PC-3 (cell line): ENCODE results near the gene TROAP. TPM values are rescaled to one million over a fixed set of nuclear protein-coding genes. Genes with fewer than 3 reads are reported as not detected.
"Not testable (repeated sequence)": the region's sequence is repeated elsewhere in the genome, so short reads cannot be mapped to it uniquely, and the experiment has no call there.

Experiments used
- ATAC-seq: fragments of 200-7000 bp; cut with Tn5 transposase; 2 replicates; pipeline ENCODE4 v1.9.1; 2020; ENCODE audit warnings: mild to moderate bottlenecking, moderate library complexity
- BruUV-seq: library from RNA; stranded (reverse); fragments of 400-500 nt; replicated peaks from 2 replicates; lab custom pipeline; 2021; lab: Mats Ljungman, UMichigan
- CTCF ChIA-PET: fragments of 300-600 bp; sonication (Branson Sonifier 250); formaldehyde crosslinking; loops from one replicate; lab custom pipeline; 2022; ENCODE audit warnings: antibody characterized with exemption; lab: Charles Lee
- POLR2A ChIA-PET: fragments of 300-600 bp; sonication (Branson Sonifier 250); formaldehyde crosslinking; loops from one replicate; lab custom pipeline; 2022; ENCODE audit warnings: antibody characterized with exemption; ENCODE audit not compliant: unreplicated experiment; lab: Charles Lee
- DNase-seq: peaks from one replicate; pipeline ENCODE4 v3.0.0-alpha.2; 2015
- H2AFZ ChIP-seq: fragments of 300-600 bp; sonication (generic); 2 replicates; pipeline ENCODE4 v1.6.0; 2016; ENCODE audit warnings: antibody characterized with exemption, low read length
- H3F3A ChIP-seq: fragments of 300-600 bp; sonication (generic); one replicate; pipeline ENCODE4 v1.6.0; 2017; ENCODE audit warnings: antibody characterized with exemption, low read length, control low read depth, mild to moderate bottlenecking; ENCODE audit not compliant: unreplicated experiment
- H3K27ac ChIP-seq: fragments of 300-600 bp; sonication (generic); 2 replicates; pipeline ENCODE4 v1.5.1; 2016; ENCODE audit warnings: mild to moderate bottlenecking, low read length
- H3K27me3 ChIP-seq: fragments of 300-600 bp; sonication (generic); 2 replicates; pipeline ENCODE4 v1.6.1; 2016; ENCODE audit warnings: low read length, mixed read lengths
- H3K36me3 ChIP-seq: fragments of 300-600 bp; sonication (generic); 2 replicates; pipeline ENCODE4 v1.6.1; 2016; ENCODE audit warnings: low read depth, mixed run types, low read length, mixed read lengths
- H3K4me1 ChIP-seq: fragments of 300-600 bp; sonication (generic); 2 replicates; pipeline ENCODE4 v1.5.1; 2016; ENCODE audit warnings: low read length; ENCODE audit not compliant: insufficient read depth
- H3K4me2 ChIP-seq: fragments of 300-600 bp; sonication (generic); 2 replicates; pipeline ENCODE4 v1.6.0; 2016; ENCODE audit warnings: low read length
- H3K4me3 ChIP-seq: fragments of 300-600 bp; sonication (generic); 2 replicates; pipeline ENCODE4 v1.5.1; 2016; ENCODE audit warnings: mild to moderate bottlenecking, low read length, mixed read lengths
- H3K79me2 ChIP-seq: fragments of 300-600 bp; sonication (generic); 2 replicates; pipeline ENCODE4 v1.6.1; 2017; ENCODE audit warnings: low read length, mixed read lengths
- H3K9ac ChIP-seq: fragments of 300-600 bp; sonication (generic); 2 replicates; pipeline ENCODE4 v1.6.0; 2016; ENCODE audit warnings: mild to moderate bottlenecking, low read length
- H3K9me2 ChIP-seq: fragments of 300-600 bp; sonication (generic); replicated peaks from 2 replicates; pipeline ENCODE4 v1.6.1; 2016; ENCODE audit warnings: mixed run types, low read length, mixed read lengths
- H3K9me3 ChIP-seq: fragments of 300-600 bp; sonication (generic); 2 replicates; pipeline ENCODE4 v1.6.1; 2016; ENCODE audit warnings: low read length, mixed read lengths
- H4K20me1 ChIP-seq: fragments of 300-600 bp; sonication (generic); 2 replicates; pipeline ENCODE4 v1.6.1; 2016; ENCODE audit warnings: low read length, mixed read lengths
- CTCF ChIP-seq: fragments of 300-600 bp; sonication (generic); conservative IDR thresholded peaks from 2 replicates; pipeline ENCODE4 v1.5.1; 2017; ENCODE audit warnings: antibody characterized with exemption, low read depth, mild to moderate bottlenecking, low read length
- EZH2 ChIP-seq: fragments of 300-600 bp; sonication (generic); IDR thresholded peaks from one replicate; pipeline ENCODE4 v1.6.1; 2017; ENCODE audit warnings: antibody characterized with exemption, mild to moderate bottlenecking, low read length; ENCODE audit not compliant: unreplicated experiment
- EZH2phosphoT487 ChIP-seq: fragments of 300-600 bp; sonication (generic); IDR thresholded peaks from 2 replicates; pipeline ENCODE4 v1.6.1; 2018; ENCODE audit warnings: mild to moderate bottlenecking, antibody characterized with exemption, low read length, borderline replicate concordance
- intact Hi-C: fragments of 100-400 bp; cut with micrococcal nuclease; formaldehyde crosslinking; loops from 2 replicates; pipeline ENCODE4 v1.9.0; 2023
- total RNA-seq: library from RNA; depleted of rRNA; stranded (reverse); fragments of >200 nt; gene quantifications from 2 replicates; pipeline ENCODE4 v1.2.3, GENCODE V29; 2014

The TROAP gene
- total RNA-seq, 1 experiment from 2014 or later = 103 TPM

- Histone ChIP-seq H3K9me2 (no peaks in the 10 kb centered on the region), H3K4me2 (no peak overlapping the region), H3K4me3 (no peak overlapping the region), H3K36me3 (peaks cover 6% of the 10 kb centered on the region; the same call in 1 of the 2 replicates), H3K79me2 (no peaks in the 10 kb centered on the region), H2AFZ (no peak overlapping the region), H3K9ac (no peak overlapping the region), H4K20me1 (no peaks in the 10 kb centered on the region), H3K27ac (no peak overlapping the region), H3F3A (no peaks in the 10 kb centered on the region), H3K4me1 (no peaks in the 10 kb centered on the region), H3K9me3 (no peaks in the 10 kb centered on the region), H3K27me3 (no peaks in the 10 kb centered on the region)
- intact Hi-C loops = no loop called here
- no peak for ATAC-seq
- no TSS peak for BruUV-seq
- ChIA-PET POLR2A (no interaction called here), CTCF (interaction anchor here (1.8 to 2.0 kb wide), 2 partner anchors 15 to 182 kb away, joined by 16 to 21 read pairs; partner anchors contain the start of gene DNAJC22)
- TF ChIP-seq EZH2phosphoT487 = no peak
- no peak for TF ChIP-seq CTCF
- TF ChIP-seq EZH2 = no peak
- DNase-seq = no peak
These were observed 9.9 kb downstream of the TROAP start for GRCh38 chr12:49332891-49333371.

- H3K4me2 ChIP-seq, H3K27me3 ChIP-seq, CTCF ChIA-PET, ATAC-seq, H4K20me1 ChIP-seq, H3F3A ChIP-seq, H3K4me1 ChIP-seq, POLR2A ChIA-PET, H3K9ac ChIP-seq, H3K27ac ChIP-seq, H3K79me2 ChIP-seq, intact Hi-C loops, H3K36me3 ChIP-seq, H3K4me3 ChIP-seq, H3K9me2 ChIP-seq, DNase-seq, BruUV-seq, H3K9me3 ChIP-seq, H2AFZ ChIP-seq: not testable (repeated sequence)
These were observed 10.7 kb downstream of the TROAP start for GRCh38 chr12:49333778-49334177.

GRCh38 chr12:49334226-49334625 is 11.2 kb downstream of the TROAP start:
- H3K36me3 ChIP-seq = peaks cover 6% of the 10 kb centered on the region; the same call in 1 of the 2 replicates
- no peaks in the 10 kb centered on the region for H3K27me3 ChIP-seq
- H3K9me2 ChIP-seq = no peaks in the 10 kb centered on the region
- TF ChIP-seq CTCF (no peak), EZH2phosphoT487 (no peak), EZH2 (no peak)
- POLR2A ChIA-PET = no interaction called here
- intact Hi-C loops = no loop called here
- H3K4me1 ChIP-seq = no peaks in the 10 kb centered on the region
- H3K79me2 ChIP-seq = no peaks in the 10 kb centered on the region
- H3K4me3 ChIP-seq = no peak overlapping the region
- DNase-seq (no peak), ATAC-seq (no peak)
- H3K4me2 ChIP-seq = no peak overlapping the region
- H3K27ac ChIP-seq = no peak overlapping the region
- H4K20me1 ChIP-seq = no peaks in the 10 kb centered on the region
- no peaks in the 10 kb centered on the region for H3F3A ChIP-seq
- CTCF ChIA-PET = no interaction called here
- no peak overlapping the region for H3K9ac ChIP-seq
- BruUV-seq = no TSS peak
- H2AFZ ChIP-seq = no peak overlapping the region
- no peaks in the 10 kb centered on the region for H3K9me3 ChIP-seq
